ENCODE measurements around the gene PDLIM5. TPM values are rescaled to one million over a fixed set of nuclear protein-coding genes. Genes with fewer than 3 reads are reported as not detected.
A peak's percentile ranks its signal among the peaks of the same experiment; 100 is the strongest.

PDLIM5 gene
- total RNA-seq, 5 donors from 2014 or later (not counting 1 experiment from before 2014, with no cell fraction given) = 27.1 to 32.0 (median 29.6) TPM

DNA sequence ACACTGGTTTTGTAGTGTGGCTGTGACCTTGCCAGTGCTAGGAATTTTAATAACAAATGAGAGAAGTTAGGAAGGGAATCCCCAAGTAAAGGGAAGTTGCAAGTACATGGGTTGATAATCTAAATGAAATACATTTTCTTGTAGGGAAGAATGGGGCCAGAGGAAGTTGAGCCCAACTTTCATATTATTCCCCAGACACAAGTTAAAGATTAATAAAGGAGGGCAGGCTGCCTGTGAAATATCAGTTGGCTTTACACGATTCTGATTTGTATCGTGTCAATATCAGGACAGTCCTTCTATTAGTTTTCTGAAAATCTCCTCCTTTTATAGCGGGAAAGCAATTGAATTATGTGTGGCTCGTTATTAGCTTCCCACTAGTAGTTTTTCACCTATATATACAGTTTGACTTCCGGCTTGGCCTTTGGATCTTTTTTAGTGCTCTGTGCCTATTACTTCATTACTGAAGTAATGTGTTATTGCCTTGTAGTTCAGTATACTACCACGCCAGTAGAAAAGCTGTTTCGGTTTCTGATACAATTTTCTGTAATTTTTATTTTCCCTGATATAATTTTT is 1.7 kb downstream of the PDLIM5 start:
- Mint-ChIP-seq H3K9me3 (no peaks in the 10 kb centered on the region), H3K4me1 (peaks cover 25 to 37% (median 35%) of the 10 kb centered on the region in 3 donors), H3K27me3 (peaks cover 8 to 11% of the 10 kb centered on the region in 2 donors), H3K36me3 (peaks cover 3% of the 10 kb centered on the region), H3K4me3 (peak overlapping the region; percentile 86 to 87 (median 86)), H3K27ac (no peak overlapping the region)
- H3K4me1 ChIP-seq (ENCODE audit: control insufficient read depth in 1 of 2, extremely low read depth in 1 of 2, insufficient read depth in 2 of 2, low read length in 2 of 2) = peaks cover 10 to 11% of the 10 kb centered on the region in 2 experiments
- CTCF ChIA-PET = interaction anchor here (0.7 to 2.0 kb wide), 3 partner anchors 10 to 177 kb away, joined by 5 to 8 read pairs (median 5); no protein-coding TSS in a partner anchor
- peaks cover 0 to 13% of the 10 kb centered on the region in 2 experiments for H3K27me3 ChIP-seq (replicated peaks in 1 of 2; ENCODE audit: control insufficient read depth in 2 of 2, extremely low read depth in 1 of 2, insufficient read depth in 2 of 2, low read length in 1 of 2)
- ATAC-seq (replicated peaks in 1 of 4) (no peak), DNase-seq (no peak)
- no peaks in the 10 kb centered on the region for H3K36me3 ChIP-seq (ENCODE audit: control insufficient read depth in 2 of 2, extremely low read depth in 1 of 2, insufficient read depth in 1 of 2, low read length in 1 of 2)
- WGBS (ENCODE audit: insufficient coverage) = 100% methylated on average over 1 of the region's 7 CpGs
- no peak overlapping the region for H3K27ac ChIP-seq (ENCODE audit: low read length)
- H3K9me3 ChIP-seq = no peaks in the 10 kb centered on the region
- POLR2A ChIA-PET = interaction anchor here (0.7 to 1.4 kb wide), 2 partner anchors 14 to 840 kb away, joined by 3 to 13 read pairs; no protein-coding TSS in a partner anchor
- no peak overlapping the region for H3K4me3 ChIP-seq (ENCODE audit: control insufficient read depth in 1 of 2, extremely low read depth in 1 of 2, low read length in 1 of 2)

DNA sequence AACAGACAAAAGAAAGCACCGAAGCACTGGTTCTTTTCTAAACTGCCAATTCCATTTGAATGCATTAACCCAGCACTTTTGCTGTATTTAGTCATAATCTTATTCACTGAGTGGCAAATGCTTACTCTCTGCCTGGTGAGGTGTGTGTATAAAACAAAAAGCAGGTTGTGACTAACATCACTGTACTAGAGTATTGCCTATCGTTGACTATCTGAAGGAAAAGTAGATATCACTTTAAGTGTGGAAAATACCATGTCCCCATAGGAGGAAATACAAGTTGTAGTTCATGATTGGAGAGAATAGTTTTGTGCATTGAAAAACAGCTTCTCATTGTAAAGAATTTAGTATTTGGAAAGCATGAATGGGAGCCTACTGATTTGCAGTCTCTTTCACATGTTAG is 2.7 kb downstream of the PDLIM5 start:
- H3K4me3 ChIP-seq (ENCODE audit: control insufficient read depth in 1 of 2, extremely low read depth in 1 of 2, low read length in 1 of 2) = no peak overlapping the region

DNA sequence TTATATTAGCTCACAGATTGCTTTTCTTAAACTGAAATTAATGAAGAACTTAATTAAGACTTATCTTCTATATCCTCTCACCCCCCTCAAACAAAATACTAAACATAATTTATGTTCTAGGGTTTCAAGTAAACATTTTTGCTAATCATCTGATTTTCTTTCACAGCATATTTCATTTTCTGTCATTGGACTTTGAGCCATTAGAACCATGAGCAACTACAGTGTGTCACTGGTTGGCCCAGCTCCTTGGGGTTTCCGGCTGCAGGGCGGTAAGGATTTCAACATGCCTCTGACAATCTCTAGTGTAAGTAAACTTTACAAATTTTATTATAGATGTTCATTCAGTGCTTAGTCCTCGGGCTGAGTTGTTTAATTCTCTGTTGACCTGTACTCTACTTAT is 3.3 kb downstream of the PDLIM5 start:
- H3K9me3 Mint-ChIP-seq = no peaks in the 10 kb centered on the region
- Histone ChIP-seq H3K4me3 (ENCODE audit: control insufficient read depth in 1 of 2, extremely low read depth in 1 of 2, low read length in 1 of 2) (no peak overlapping the region), H3K36me3 (ENCODE audit: control insufficient read depth in 2 of 2, extremely low read depth in 1 of 2, insufficient read depth in 1 of 2, low read length in 1 of 2) (peaks cover 0 to 2% of the 10 kb centered on the region in 2 donors), H3K4me1 (ENCODE audit: control insufficient read depth in 1 of 2, extremely low read depth in 1 of 2, insufficient read depth in 2 of 2, low read length in 2 of 2) (peaks cover 10 to 11% of the 10 kb centered on the region in 2 experiments), H3K27ac (ENCODE audit: low read length) (no peak overlapping the region), H3K27me3 (replicated peaks in 1 of 2; ENCODE audit: control insufficient read depth in 2 of 2, extremely low read depth in 1 of 2, insufficient read depth in 2 of 2, low read length in 1 of 2) (peaks cover 0 to 8% of the 10 kb centered on the region in 2 experiments), H3K9me3 (no peaks in the 10 kb centered on the region)
- DNase-seq = no peak
- no peak overlapping the region for H3K4me3 Mint-ChIP-seq
- peaks cover 25 to 40% (median 38%) of the 10 kb centered on the region in 3 donors for H3K4me1 Mint-ChIP-seq
- no CpG with 5 or more reads among the region's 3 CpGs for WGBS (ENCODE audit: insufficient coverage)
- no peak overlapping the region for H3K27ac Mint-ChIP-seq
- ATAC-seq (replicated peaks in 1 of 4) = no peak
- H3K36me3 Mint-ChIP-seq = peaks cover 10% of the 10 kb centered on the region
- H3K27me3 Mint-ChIP-seq = peaks cover 0 to 2% of the 10 kb centered on the region in 2 donors
- CTCF ChIA-PET = interaction anchor here in 1 of 2 donors (0.9 kb wide), 1 partner anchor 26 kb away, joined by 3 read pairs; no protein-coding TSS in a partner anchor
- POLR2A ChIA-PET = interaction anchor here in 1 of 2 donors (0.6 kb wide), 1 partner anchor 41 kb away, joined by 3 read pairs; no protein-coding TSS in a partner anchor

More for the DNA sequence above, 2.7 kb downstream of the PDLIM5 start:
- H3K4me1 Mint-ChIP-seq = peaks cover 25 to 39% (median 38%) of the 10 kb centered on the region in 3 donors
- ATAC-seq (replicated peaks in 1 of 4) (no peak), DNase-seq (no peak)
- H3K27me3 Mint-ChIP-seq = peaks cover 0 to 2% of the 10 kb centered on the region in 2 donors
- Histone ChIP-seq H3K27ac (ENCODE audit: low read length) (no peak overlapping the region), H3K36me3 (ENCODE audit: control insufficient read depth in 2 of 2, extremely low read depth in 1 of 2, insufficient read depth in 1 of 2, low read length in 1 of 2) (no peaks in the 10 kb centered on the region), H3K9me3 (no peaks in the 10 kb centered on the region), H3K4me1 (ENCODE audit: control insufficient read depth in 1 of 2, extremely low read depth in 1 of 2, insufficient read depth in 2 of 2, low read length in 2 of 2) (peaks cover 10 to 11% of the 10 kb centered on the region in 2 experiments), H3K27me3 (replicated peaks in 1 of 2; ENCODE audit: control insufficient read depth in 2 of 2, extremely low read depth in 1 of 2, insufficient read depth in 2 of 2, low read length in 1 of 2) (peaks cover 0 to 13% of the 10 kb centered on the region in 2 experiments)
- CTCF ChIA-PET = interaction anchor here (0.9 to 1.4 kb wide), 2 partner anchors 9 to 25 kb away, joined by 3 to 5 read pairs; no protein-coding TSS in a partner anchor
- peaks cover 6% of the 10 kb centered on the region for H3K36me3 Mint-ChIP-seq
- no peaks in the 10 kb centered on the region for H3K9me3 Mint-ChIP-seq
- no peak overlapping the region for H3K4me3 Mint-ChIP-seq
- WGBS (ENCODE audit: insufficient coverage) = 83% methylated on average over 1 of the region's 2 CpGs
- POLR2A ChIA-PET = interaction anchor here (0.6 to 0.7 kb wide), 2 partner anchors 41 to 839 kb away, joined by 3 to 13 read pairs; no protein-coding TSS in a partner anchor
- no peak overlapping the region for H3K27ac Mint-ChIP-seq

DNA sequence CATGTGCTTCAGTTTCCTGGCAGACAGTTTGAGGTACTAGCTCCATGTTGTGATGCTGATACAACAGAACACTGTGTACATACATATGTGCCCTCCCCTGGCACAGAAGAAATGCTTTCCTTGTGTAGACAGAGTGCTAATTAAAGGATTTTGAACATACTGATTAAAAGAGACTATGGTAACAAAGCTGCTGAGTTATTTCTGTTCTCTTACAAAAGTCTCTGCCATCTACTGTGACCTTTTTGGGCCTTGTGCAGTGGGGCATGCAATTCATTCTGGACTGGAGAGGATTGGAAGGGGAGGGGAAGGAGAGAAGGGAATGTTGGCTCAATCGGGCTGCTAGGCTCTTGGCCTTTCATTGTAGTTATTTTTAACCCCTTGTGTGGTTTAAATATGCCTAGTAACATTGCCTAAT is 6.0 kb downstream of the PDLIM5 start:
- Mint-ChIP-seq H3K4me1 (peaks cover 14 to 33% (median 27%) of the 10 kb centered on the region in 3 donors), H3K9me3 (no peaks in the 10 kb centered on the region), H3K36me3 (peaks cover 10% of the 10 kb centered on the region), H3K27me3 (no peaks in the 10 kb centered on the region), H3K4me3 (no peak overlapping the region), H3K27ac (no peak overlapping the region)
- CTCF ChIA-PET = no interaction called here
- Histone ChIP-seq H3K9me3 (no peaks in the 10 kb centered on the region), H3K4me3 (ENCODE audit: control insufficient read depth in 1 of 2, extremely low read depth in 1 of 2, low read length in 1 of 2) (no peak overlapping the region), H3K4me1 (ENCODE audit: control insufficient read depth in 1 of 2, extremely low read depth in 1 of 2, insufficient read depth in 2 of 2, low read length in 2 of 2) (peaks cover 4 to 5% of the 10 kb centered on the region in 2 experiments), H3K36me3 (ENCODE audit: control insufficient read depth in 2 of 2, extremely low read depth in 1 of 2, insufficient read depth in 1 of 2, low read length in 1 of 2) (peaks cover 0 to 2% of the 10 kb centered on the region in 2 donors), H3K27me3 (replicated peaks in 1 of 2; ENCODE audit: control insufficient read depth in 2 of 2, extremely low read depth in 1 of 2, insufficient read depth in 2 of 2, low read length in 1 of 2) (no peaks in the 10 kb centered on the region), H3K27ac (ENCODE audit: low read length) (no peak overlapping the region)
- DNase-seq (no peak), ATAC-seq (replicated peaks in 1 of 4) (no peak)
- no CpG with 5 or more reads among the region's 1 CpG for WGBS (ENCODE audit: insufficient coverage)
- POLR2A ChIA-PET = no interaction called here

DNA sequence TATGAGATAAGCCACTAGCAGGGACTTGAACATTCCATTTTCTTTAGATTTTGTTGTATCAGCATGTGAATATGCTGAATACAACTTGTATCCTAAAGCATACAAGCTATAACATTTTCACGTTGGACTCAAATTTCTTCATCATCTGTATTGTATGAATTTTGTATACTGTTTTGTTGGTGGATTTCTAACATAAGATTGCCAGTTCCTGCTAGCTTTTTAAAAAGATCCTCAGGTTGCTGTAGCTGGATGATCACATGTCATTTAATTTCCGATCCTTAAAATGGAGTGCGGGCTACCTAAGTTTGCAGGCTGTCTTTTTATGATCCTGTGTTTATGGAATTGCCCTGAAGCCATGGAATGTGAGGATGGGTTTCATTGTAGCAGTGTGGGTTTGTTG is 6.9 kb downstream of the PDLIM5 start:
- no peak overlapping the region for H3K4me3 Mint-ChIP-seq
- H3K4me1 ChIP-seq (ENCODE audit: control insufficient read depth in 1 of 2, extremely low read depth in 1 of 2, insufficient read depth in 2 of 2, low read length in 2 of 2) = no peaks in the 10 kb centered on the region

DNA sequence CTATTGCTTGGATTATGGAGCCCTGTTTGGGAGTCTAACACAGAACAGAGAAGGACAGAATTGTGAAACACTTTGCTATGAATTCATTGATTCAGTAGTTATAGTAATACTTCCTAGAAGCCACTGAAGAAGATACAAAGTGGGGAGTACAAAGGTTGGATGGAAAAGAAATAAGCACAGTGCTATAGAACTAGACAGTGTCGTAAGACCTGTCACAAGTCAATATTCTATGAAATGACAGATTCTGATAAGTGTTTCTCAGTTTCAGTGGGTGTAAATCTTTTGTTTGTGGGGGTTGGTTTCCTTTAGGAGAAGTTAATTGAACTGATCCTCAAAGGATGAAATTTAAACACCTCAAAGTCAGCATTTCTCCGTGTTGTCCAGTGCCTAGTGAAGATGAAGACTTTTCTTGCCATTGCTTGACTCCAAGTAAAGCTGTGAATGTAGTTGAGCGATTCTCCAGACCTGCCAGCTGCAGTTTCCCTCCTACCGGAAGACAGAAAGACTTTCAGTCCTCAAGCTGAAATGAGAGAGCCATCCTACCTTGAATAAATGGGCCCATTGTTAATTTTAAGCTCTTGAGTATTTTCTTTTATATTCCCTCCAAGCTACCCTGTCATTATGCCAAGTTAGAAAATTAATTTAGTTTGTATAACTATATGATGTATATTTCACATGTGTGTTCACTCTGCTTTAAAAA is 7.9 kb downstream of the PDLIM5 start:
- Mint-ChIP-seq H3K4me1 (peaks cover 14 to 26% (median 18%) of the 10 kb centered on the region in 3 donors), H3K4me3 (no peak overlapping the region), H3K36me3 (peaks cover 10% of the 10 kb centered on the region), H3K27me3 (no peaks in the 10 kb centered on the region), H3K27ac (no peak overlapping the region), H3K9me3 (no peaks in the 10 kb centered on the region)
- Histone ChIP-seq H3K27ac (ENCODE audit: low read length) (no peak overlapping the region), H3K4me1 (ENCODE audit: control insufficient read depth in 1 of 2, extremely low read depth in 1 of 2, insufficient read depth in 2 of 2, low read length in 2 of 2) (no peaks in the 10 kb centered on the region), H3K27me3 (replicated peaks in 1 of 2; ENCODE audit: control insufficient read depth in 2 of 2, extremely low read depth in 1 of 2, insufficient read depth in 2 of 2, low read length in 1 of 2) (no peaks in the 10 kb centered on the region), H3K36me3 (ENCODE audit: control insufficient read depth in 2 of 2, extremely low read depth in 1 of 2, insufficient read depth in 1 of 2, low read length in 1 of 2) (peaks cover 0 to 2% of the 10 kb centered on the region in 2 donors), H3K4me3 (ENCODE audit: control insufficient read depth in 1 of 2, extremely low read depth in 1 of 2, low read length in 1 of 2) (no peak overlapping the region), H3K9me3 (no peaks in the 10 kb centered on the region)
- POLR2A ChIA-PET = no interaction called here
- CTCF ChIA-PET = interaction anchor here in 1 of 2 donors (0.8 kb wide), 1 partner anchor 53 kb away, joined by 3 read pairs; no protein-coding TSS in a partner anchor
- no peak for ATAC-seq (replicated peaks in 1 of 4)
- WGBS (ENCODE audit: insufficient coverage) = 80% methylated on average over 1 of the region's 4 CpGs
- DNase-seq = no peak

More for the DNA sequence above, 6.9 kb downstream of the PDLIM5 start:
- CTCF ChIA-PET = no interaction called here
- Histone ChIP-seq H3K36me3 (ENCODE audit: control insufficient read depth in 2 of 2, extremely low read depth in 1 of 2, insufficient read depth in 1 of 2, low read length in 1 of 2) (peaks cover 0 to 2% of the 10 kb centered on the region in 2 donors), H3K27me3 (replicated peaks in 1 of 2; ENCODE audit: control insufficient read depth in 2 of 2, extremely low read depth in 1 of 2, insufficient read depth in 2 of 2, low read length in 1 of 2) (no peaks in the 10 kb centered on the region), H3K9me3 (no peaks in the 10 kb centered on the region), H3K27ac (ENCODE audit: low read length) (no peak overlapping the region), H3K4me3 (ENCODE audit: control insufficient read depth in 1 of 2, extremely low read depth in 1 of 2, low read length in 1 of 2) (no peak overlapping the region)
- no peak overlapping the region for H3K27ac Mint-ChIP-seq
- DNase-seq = no peak
- POLR2A ChIA-PET = interaction anchor here in 1 of 2 donors (0.5 kb wide), 1 partner anchor 20 kb away, joined by 5 read pairs; no protein-coding TSS in a partner anchor
- 100% methylated on average over 2 of the region's 3 CpGs for WGBS (ENCODE audit: insufficient coverage)
- ATAC-seq (replicated peaks in 1 of 4) = no peak
- H3K9me3 Mint-ChIP-seq = no peaks in the 10 kb centered on the region
- H3K4me1 Mint-ChIP-seq = peaks cover 9 to 28% (median 21%) of the 10 kb centered on the region in 3 donors
- H3K36me3 Mint-ChIP-seq = peaks cover 10% of the 10 kb centered on the region
- no peaks in the 10 kb centered on the region for H3K27me3 Mint-ChIP-seq
